Vagina (tissue), 2 donors: ENCODE data around the gene TWIST2. TPM values are rescaled to one million over a fixed set of nuclear protein-coding genes. Genes with fewer than 3 reads are reported as not detected.

Experiments
- DNase-seq, 2 donors: peaks; one replicate each; pipeline ENCODE4 v3.0.0-alpha.2; 2017; ENCODE audit errors: extremely low spot score in 2 of 2
- H3K27ac ChIP-seq: fragments of 200-600 bp; sonication (generic); one replicate; pipeline ENCODE4 v1.5.1; 2019
- H3K27me3 ChIP-seq: fragments of 200-600 bp; sonication (generic); one replicate; pipeline ENCODE4 v1.5.1; 2019
- H3K36me3 ChIP-seq, 2 donors: fragments of 200-600 bp; sonication (generic); one replicate each; pipeline ENCODE4 v1.5.1; 2017 to 2019
- H3K4me1 ChIP-seq: fragments of 200-600 bp; sonication (generic); one replicate; pipeline ENCODE4 v1.5.1; 2019
- H3K4me3 ChIP-seq, 2 donors: fragments of 200-600 bp; sonication (generic); 1 replicate in 1 of 2; 2 replicates in 1 of 2; pipeline ENCODE4 v1.5.1; 2016 to 2019
- H3K9me3 ChIP-seq: fragments of 200-600 bp; sonication (generic); one replicate; pipeline ENCODE4 v1.5.1; 2019
- CTCF ChIP-seq, 3 experiments: fragments of 450-650 bp in 2 of 3; fragments of 200-600 bp in 1 of 3; sonication (generic) in 1 of 3; IDR thresholded peaks; one replicate each; pipeline ENCODE4 v1.5.1; 2017 to 2019; ENCODE audit warnings: antibody characterized with exemption in 3 of 3, mild to moderate bottlenecking in 2 of 3, moderate library complexity in 2 of 3
- POLR2A ChIP-seq, 2 donors: fragments of 450-650 bp; IDR thresholded peaks; one replicate each; pipeline ENCODE4 v1.6.1; 2017; ENCODE audit warnings: antibody characterized with exemption in 2 of 2, mild to moderate bottlenecking in 2 of 2, moderate library complexity in 2 of 2
- POLR2AphosphoS5 ChIP-seq, 2 donors: sonication (generic); formaldehyde crosslinking; IDR thresholded peaks; one replicate each; pipeline ENCODE4 v1.9.0; 2017; ENCODE audit warnings: antibody characterized with exemption in 2 of 2, mild to moderate bottlenecking in 2 of 2, low read depth in 1 of 2; ENCODE audit not compliant: insufficient read depth in 1 of 2
- intact Hi-C: fragments of 100-400 bp; cut with DNase I; formaldehyde crosslinking; loops from one replicate; pipeline ENCODE4 v1.15.1; 2023
- total RNA-seq: library from RNA; depleted of rRNA; stranded (reverse); fragments of >200 nt; gene quantifications from one replicate; pipeline ENCODE4 v1.2.3, GENCODE V29; 2016

TWIST2 gene
- total RNA-seq, 1 donor from 2014 or later = 214 TPM

- TF ChIP-seq POLR2AphosphoS5 (IDR thresholded peaks at IDR 0.05; ENCODE audit: insufficient read depth in 1 of 2, low read depth in 1 of 2) (no peak), CTCF (IDR thresholded peaks at IDR 0.05) (no peak), POLR2A (IDR thresholded peaks at IDR 0.05) (no peak)
- peak overlapping the region; percentile 62 to 89 for H3K4me3 ChIP-seq
- DNase-seq = no peak
- H3K9me3 ChIP-seq = no peaks in the 10 kb centered on the region
- no peaks in the 10 kb centered on the region for H3K27me3 ChIP-seq
- H3K36me3 ChIP-seq = no peaks in the 10 kb centered on the region
- peaks cover 11% of the 10 kb centered on the region for H3K4me1 ChIP-seq
- H3K27ac ChIP-seq = peak overlapping the region; percentile 94
- intact Hi-C loops = no loop called here
Observed at GRCh38 chr2:238851761-238852160, 3.9 kb downstream of the TWIST2 start.

- Histone ChIP-seq H3K36me3 (no peaks in the 10 kb centered on the region), H3K27ac (peak overlapping the region; percentile 94), H3K27me3 (no peaks in the 10 kb centered on the region), H3K4me1 (peaks cover 11% of the 10 kb centered on the region), H3K4me3 (peak overlapping the region; percentile 62 to 89), H3K9me3 (no peaks in the 10 kb centered on the region)
- DNase-seq = no peak
- TF ChIP-seq CTCF (IDR thresholded peaks at IDR 0.05) (no peak), POLR2AphosphoS5 (IDR thresholded peaks at IDR 0.05; ENCODE audit: insufficient read depth in 1 of 2, low read depth in 1 of 2) (peak; percentile 13 to 14), POLR2A (IDR thresholded peaks at IDR 0.05) (no peak)
- intact Hi-C loops = no loop called here
Observed at GRCh38 chr2:238852206-238852869, 4.5 kb downstream of the TWIST2 start.

- Histone ChIP-seq H3K27me3 (no peaks in the 10 kb centered on the region), H3K4me3 (peak overlapping the region; percentile 27 to 89), H3K4me1 (peaks cover 14% of the 10 kb centered on the region), H3K36me3 (no peaks in the 10 kb centered on the region), H3K9me3 (no peaks in the 10 kb centered on the region), H3K27ac (peak overlapping the region; percentile 94)
- DNase-seq = no peak
- TF ChIP-seq POLR2A (IDR thresholded peaks at IDR 0.05) = no peak
- no peak for TF ChIP-seq POLR2AphosphoS5 (IDR thresholded peaks at IDR 0.05; ENCODE audit: insufficient read depth in 1 of 2, low read depth in 1 of 2)
- peak in 1 of 3 experiments; percentile 50 for TF ChIP-seq CTCF (IDR thresholded peaks at IDR 0.05)
- intact Hi-C loops = no loop called here
Observed at GRCh38 chr2:238853218-238853617, 5.3 kb downstream of the TWIST2 start.

GRCh38 chr2:238853721-238854120 lies 5.8 kb downstream of the TWIST2 start:
- Histone ChIP-seq H3K4me1 (peaks cover 14% of the 10 kb centered on the region), H3K4me3 (peak overlapping the region; percentile 27 to 31), H3K9me3 (no peaks in the 10 kb centered on the region), H3K27me3 (no peaks in the 10 kb centered on the region), H3K27ac (peak overlapping the region; percentile 94), H3K36me3 (no peaks in the 10 kb centered on the region)
- intact Hi-C loops = no loop called here
- TF ChIP-seq POLR2AphosphoS5 (IDR thresholded peaks at IDR 0.05; ENCODE audit: insufficient read depth in 1 of 2, low read depth in 1 of 2) = no peak
- no peak for TF ChIP-seq POLR2A (IDR thresholded peaks at IDR 0.05)
- no peak for TF ChIP-seq CTCF (IDR thresholded peaks at IDR 0.05)
- DNase-seq = no peak

- TF ChIP-seq CTCF (IDR thresholded peaks at IDR 0.05) = no peak
- TF ChIP-seq POLR2A (IDR thresholded peaks at IDR 0.05) = no peak
- TF ChIP-seq POLR2AphosphoS5 (IDR thresholded peaks at IDR 0.05; ENCODE audit: insufficient read depth in 1 of 2, low read depth in 1 of 2) = no peak
- DNase-seq = no peak
- Histone ChIP-seq H3K9me3 (no peaks in the 10 kb centered on the region), H3K4me3 (peak overlapping the region; percentile 27 to 31), H3K36me3 (no peaks in the 10 kb centered on the region), H3K4me1 (peaks cover 14% of the 10 kb centered on the region), H3K27ac (peak overlapping the region; percentile 94), H3K27me3 (no peaks in the 10 kb centered on the region)
- intact Hi-C loops = no loop called here
Observed at GRCh38 chr2:238854246-238854645, 6.4 kb downstream of the TWIST2 start.
